ENCODE results near the gene SSBP2. TPM values are rescaled to one million over a fixed set of nuclear protein-coding genes. Genes with fewer than 3 reads are reported as not detected.
A peak's percentile ranks its signal among the peaks of the same experiment; 100 is the strongest.
"Not testable (repeated sequence)": the region's sequence is repeated elsewhere in the genome, so short reads cannot be mapped to it uniquely, and the experiment has no call there.

The SSBP2 gene
- total RNA-seq, 1 experiment from 2014 or later, result 34.2 TPM

DNA sequence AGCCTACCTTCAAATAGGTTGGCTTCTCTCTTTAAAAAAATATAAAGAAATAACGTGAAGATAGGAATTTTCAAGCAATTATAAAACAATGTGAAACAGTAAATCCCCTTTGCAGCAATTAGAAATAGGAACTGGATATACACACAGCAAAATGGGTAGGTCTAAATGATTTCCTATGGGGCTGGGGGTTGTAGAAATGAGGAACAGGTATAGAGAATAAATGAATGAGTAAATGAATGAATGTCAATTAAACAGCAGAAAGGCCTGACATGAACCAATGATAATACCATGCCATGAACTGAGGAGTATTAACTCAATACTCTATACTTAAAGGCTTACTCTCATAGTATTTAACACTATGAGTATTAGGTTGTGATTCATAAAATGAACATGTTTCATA is 21.6 kb downstream of the SSBP2 start:
- no peak for DNase-seq (ENCODE audit: low read depth)

DNA sequence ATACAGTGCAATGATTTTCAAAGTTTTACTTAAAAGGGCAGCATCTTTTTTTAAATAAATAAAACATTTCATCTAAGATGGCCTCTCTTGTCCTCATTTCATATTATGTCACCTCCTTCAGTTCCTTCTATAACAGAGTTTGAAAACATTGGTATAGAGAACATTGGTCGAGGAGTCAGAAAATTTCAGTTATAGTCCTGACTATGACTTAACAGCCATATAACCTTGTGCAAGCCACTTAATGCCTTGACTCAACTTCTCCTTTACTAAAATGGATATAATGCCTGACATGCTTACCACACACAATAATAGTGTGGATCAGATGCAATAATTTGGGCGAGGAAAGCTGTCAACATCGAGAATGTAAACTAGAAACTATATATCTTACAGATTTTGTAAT is 22.6 kb downstream of the SSBP2 start:
- DNase-seq (ENCODE audit: low read depth), result no peak

DNA sequence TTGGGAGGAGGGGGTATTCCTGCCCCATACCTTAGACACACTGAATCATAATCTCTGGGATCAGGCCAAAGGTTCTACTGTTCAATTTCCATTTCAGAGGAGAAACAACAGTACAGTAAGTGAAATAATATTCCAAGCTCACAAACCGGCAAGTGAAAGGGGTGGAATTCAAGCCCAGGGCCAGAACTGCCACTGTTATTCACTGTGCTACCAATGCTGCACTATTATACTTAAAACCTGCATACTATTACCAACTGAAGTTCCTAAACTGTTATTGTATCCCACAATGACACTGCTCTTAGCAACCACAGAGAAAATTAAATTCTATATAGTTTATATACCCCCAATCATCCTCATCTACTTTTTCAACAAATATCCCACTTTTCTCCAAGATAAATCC is 24.6 kb downstream of the SSBP2 start:
- no peak for DNase-seq (ENCODE audit: low read depth)

DNA sequence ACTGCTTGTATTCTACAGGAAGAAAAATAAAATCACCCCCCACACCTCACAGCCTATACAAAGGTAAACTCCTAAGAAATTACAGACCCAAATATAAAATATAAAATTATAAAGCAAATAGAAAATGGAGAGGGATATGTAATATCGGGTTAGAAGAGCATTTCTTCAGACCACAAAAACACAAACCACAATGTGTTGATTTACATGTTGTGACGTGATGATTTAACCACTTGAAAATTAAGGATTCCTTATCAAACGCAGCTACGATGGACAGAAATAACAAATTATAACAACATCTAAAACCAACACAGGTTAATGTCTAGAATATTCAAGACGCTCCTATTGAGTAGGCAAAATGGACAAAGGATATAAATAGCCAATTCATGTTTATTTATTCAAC is 26.3 kb downstream of the SSBP2 start:
- no peak for DNase-seq (ENCODE audit: low read depth)

DNA sequence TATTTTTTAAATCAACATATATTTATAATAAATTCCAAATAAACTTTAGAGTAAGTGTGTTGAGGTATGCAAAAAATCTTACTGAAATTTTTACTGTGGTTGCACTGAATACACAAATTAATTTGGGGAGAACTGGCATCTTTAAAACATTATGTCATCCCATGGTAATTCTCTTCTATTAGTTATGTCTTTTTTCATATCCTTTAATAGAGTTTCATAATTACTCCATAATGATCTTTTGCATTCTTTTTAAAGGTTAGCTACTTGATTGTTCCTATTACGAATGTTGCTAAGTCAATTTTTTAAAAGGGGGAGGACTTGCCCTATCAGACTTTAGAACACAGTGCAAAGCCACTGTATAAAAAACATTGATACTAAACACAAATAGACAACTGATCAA is 26.8 kb downstream of the SSBP2 start:
- DNase-seq (ENCODE audit: low read depth), result no peak

DNA sequence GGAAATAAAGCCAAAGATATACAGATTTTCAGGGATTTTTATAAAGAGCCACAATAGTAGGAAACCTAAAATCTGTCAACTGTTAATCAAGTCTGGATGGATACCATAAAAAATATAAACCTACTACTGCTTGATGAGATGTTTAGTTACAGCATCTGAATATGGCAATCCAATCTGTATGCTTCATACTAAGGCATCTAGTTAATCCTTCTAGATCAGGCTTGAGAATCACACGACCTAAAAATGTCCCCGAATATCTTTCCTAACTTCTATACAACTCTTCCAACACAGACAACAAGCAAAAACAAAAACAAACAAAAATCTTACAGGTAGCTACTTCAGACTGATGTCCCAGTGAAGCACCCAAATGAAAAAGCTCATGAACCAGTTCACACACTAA is 29.8 kb downstream of the SSBP2 start:
- DNase-seq (ENCODE audit: low read depth), result no peak

DNA sequence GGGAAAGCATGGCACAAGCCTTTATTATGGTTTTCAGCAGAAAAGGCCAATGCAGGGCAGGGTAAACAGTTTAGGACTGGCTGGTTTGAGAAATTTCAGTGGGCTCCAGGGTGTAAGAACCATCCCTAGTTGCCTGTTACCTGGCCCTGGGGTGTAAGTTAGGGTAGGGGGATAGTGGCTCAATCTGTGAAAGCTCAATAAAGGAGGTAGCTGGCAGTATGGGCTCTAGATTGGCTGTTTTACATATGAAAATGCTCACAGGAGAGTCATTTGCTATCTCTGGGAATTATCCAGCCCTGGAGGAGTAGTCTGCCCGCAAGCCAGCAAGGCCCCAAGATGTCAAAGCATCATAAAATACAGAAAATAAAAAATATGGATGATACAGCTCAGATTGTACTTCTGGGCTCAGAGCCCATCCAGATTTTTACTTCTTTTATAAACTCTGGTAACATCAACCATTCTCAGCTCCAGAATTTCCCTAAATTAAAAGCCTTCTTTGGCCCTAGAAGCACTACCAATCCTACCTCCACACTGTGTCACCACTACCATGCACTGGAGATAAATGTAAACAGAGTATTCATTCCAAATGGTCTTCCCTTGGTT is 31.1 kb downstream of the SSBP2 start:
- DNase-seq (ENCODE audit: low read depth), result no peak

DNA sequence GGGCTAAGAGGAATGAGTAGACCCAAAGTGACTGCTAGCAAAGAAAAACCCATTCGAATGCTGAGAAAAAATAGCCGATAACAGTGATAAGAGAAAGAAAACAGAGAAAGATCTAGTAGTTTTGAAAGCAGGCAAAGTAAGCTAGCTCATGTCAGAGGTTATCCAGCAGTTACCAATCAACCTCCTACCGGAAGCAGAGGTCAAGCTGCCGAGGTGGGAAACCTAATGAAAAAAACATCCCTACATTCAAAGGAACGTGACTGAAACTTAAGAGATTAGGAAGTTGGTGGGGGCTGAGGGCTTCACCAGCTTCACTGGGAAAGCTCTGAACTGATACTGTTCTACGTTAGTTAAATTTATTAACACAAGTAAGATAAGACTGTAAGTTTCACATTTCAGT is 32.6 kb downstream of the SSBP2 start:
- no peak for DNase-seq (ENCODE audit: low read depth)

DNA sequence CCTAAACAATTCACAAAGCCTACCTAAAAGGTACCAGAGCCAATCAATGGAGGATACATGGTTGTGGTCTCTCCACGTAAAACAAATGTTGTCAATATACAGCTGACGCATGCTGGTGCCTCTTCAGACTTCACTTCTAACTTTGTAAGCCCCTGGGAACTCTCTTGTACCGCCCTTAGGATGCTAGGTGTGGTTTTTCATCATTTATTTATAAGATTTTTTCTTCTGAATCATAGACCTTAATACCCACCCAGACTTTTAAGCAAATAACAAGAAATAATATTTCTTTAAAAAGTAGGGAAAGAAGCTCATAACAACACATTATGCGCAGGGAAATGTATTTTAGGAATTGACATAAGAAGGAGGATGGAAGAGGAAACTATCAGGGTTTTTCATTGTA is 33.0 kb downstream of the SSBP2 start:
- peak; percentile 20 for DNase-seq (ENCODE audit: low read depth)

DNA sequence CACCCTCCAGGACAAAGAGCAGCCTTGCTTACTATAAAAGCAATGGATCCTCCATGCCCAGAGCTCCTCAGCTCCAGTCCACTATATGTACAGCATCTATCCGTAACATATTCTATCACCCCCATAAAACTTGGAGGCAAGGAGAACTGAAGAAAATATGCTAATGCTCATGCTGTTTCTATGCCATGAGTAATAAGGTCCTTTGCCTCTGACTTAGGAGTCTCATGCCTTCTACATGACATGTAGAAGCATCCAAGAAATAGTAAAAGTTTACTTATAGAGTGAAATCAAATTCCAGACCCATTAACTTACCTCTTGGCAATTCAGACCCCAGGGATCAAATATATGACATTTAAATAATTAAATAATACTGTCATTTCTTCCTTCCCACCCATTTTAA is 33.7 kb downstream of the SSBP2 start:
- no peak for DNase-seq (ENCODE audit: low read depth)

DNA sequence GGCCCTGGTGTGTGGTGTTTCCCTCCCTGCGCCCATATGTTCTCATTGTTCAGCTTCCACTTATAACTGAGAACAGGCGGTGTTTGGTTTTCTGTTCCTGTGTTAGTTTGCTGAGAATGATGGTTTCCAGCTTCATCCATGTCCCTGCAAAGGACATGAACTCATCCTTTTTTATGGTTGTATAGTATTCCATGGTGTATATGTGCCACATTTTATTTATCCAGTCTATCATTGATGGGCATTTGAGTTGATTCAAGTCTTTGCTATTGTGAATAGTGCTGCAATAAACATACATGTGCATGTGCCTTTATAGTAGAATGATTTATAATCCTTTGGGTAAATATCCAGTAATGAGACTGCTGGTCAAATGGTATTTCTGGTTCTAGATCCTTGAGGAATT is 36.8 kb downstream of the SSBP2 start:
- not testable (repeated sequence) for DNase-seq (ENCODE audit: low read depth)

DNA sequence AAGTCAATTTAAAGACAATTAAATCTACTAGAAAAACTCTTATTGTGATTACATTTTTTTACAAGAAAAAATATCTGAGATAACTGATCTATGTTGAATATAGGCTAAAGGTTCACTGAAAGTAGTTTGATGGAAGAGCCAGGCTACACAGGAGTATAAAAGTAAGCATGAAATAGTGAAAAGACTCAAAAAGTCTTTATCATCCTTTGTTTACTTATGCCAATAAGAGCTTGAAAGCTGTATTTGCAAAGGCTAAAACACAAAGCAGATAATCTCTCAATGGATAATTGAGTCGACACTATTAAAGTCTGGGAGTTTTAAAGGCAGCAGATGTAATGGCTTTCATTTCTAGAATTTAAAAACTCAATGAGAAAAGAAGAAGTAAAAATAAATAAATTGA is 42.0 kb downstream of the SSBP2 start:
- DNase-seq (ENCODE audit: low read depth), result no peak

DNA sequence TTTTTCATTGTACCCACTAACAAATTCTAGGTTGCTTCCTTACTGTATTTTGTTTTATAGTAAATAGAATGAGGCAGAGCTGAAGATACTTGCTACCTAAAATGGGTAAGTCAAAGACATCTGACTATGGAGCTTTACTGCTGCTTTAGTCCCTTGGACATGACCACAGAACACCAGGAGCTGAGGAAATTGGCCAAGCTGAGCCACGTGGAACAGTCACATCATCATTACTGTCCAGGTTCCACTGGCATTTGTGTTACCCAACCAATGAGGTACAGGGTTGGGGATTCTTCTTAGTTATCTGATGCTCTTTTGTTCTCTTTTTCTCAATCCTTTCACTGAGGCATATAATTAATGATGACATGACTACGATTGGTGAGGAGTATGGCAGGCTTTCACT is 47.1 kb downstream of the SSBP2 start:
- DNase-seq (ENCODE audit: low read depth), result no peak

DNA sequence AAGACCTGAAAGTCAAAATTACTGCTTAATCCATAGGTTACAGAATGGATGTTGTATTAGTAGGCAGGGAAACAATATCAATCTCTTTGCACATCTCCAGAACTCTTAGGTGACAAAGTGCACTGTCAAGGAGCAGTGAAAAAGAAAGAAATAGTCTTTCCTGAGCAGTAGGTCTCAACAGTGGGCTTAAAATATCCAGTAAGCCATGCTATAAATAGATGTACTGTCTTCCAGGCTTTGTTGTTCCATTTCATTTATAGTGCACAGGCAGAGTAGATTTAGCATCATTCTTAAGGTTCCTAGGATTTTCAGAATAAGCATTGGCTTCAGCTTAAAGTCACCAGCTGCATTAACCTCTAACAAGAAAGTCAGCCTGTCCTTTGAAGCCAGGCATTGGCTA is 50.7 kb downstream of the SSBP2 start:
- no peak for DNase-seq (ENCODE audit: low read depth)

DNA sequence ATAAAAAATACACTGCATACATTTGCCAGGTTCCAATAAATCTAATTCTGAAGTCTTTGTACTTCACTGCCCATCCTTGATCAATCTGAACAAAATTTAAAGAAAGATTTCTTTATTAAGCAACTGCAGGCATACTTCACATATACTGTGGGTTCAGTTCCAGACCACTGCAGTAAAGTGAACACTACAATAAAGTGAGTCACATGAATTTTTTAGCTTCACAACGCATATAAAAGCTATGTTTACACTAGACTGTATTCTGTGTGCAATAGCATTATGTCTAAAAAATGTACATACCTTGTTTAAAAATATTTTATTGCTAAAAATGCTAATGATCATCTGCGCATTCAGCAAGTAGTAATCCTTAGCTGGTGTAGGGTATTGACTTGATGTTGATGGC is 52.1 kb downstream of the SSBP2 start:
- DNase-seq (ENCODE audit: low read depth), result no peak

DNA sequence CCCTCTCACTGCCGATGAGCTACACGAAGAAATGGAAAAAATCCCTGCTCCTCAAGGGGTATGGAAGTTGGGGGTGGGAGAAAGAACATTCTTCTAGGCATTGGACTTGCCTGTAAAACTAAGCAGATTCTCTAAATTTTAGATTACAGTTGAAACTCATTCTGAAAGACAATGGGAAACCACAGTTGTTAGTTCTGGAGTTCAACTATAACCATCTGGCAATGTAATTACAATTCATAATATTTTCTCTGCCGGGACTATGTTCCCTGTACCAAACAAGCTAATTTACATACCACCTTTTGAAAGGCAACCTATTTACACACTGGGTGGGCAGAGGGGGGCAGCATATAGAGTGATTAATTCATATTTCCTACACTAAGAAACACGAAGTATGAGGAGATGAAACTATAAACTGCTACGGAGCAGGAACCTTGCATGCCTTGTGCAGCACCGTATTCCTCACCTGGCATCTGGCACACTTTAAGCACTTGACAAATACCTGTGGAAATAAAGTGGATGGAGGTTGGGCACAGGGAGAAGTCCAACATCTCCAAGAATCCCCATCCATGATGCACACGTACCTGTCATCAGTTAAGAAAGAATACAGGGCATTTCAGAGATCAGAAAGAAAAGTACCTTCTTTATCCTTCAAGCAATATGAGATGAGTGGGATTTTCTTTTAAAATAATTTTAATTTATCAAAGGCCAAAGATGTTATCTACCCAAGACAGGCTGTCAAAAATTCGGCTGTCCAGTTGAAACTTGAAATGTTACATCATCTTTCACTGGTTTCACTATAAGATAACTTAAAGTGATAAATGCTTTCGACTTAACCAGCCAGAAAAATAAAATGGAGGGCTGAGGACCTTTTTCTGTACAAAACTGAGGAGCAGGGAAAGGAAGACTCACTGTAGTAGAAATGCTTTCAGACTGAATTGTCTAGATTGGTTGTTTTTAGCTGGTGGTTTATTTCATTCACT is 54.2 kb downstream of the SSBP2 start:
- DNase-seq (ENCODE audit: low read depth), result no peak

DNA sequence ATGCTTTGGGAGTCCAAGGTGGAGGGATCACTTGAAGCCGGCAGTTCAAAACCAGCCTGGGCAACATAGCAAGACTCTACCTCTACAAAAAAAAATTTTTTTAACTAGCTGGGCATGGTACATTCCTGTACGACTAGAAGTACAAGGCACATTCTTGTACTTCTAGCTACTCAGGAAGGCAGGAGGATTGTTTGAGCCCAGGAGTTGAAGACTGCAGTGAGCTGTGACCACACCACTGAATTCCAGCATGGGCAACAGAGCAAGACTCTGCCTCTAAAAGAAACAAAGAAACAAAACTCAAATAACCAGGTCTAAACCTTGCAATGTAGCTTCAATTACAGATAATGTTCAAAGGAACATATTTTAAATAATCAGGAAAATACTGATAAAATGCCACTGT is 56.2 kb downstream of the SSBP2 start:
- no peak for DNase-seq (ENCODE audit: low read depth)

DNA sequence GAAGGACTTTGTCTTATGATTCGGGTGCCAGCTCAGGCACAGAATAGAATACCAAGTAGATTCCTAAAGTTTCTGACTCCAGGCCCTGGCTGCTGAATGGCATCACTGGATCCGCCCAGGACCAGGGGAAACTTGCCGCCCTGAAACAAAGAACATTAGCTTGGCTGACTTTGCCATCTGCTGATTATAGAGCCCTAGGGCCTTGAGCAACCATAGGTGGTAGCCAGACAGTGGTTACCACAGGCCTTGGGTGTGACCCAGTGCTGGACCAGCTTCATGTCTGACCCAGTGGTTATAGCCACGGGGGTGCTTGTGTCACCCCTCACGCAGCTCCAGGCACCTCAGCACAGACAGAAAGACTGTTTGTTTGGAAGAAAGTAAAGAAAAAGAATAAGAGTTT is 62.7 kb downstream of the SSBP2 start:
- no peak for DNase-seq (ENCODE audit: low read depth)

DNA sequence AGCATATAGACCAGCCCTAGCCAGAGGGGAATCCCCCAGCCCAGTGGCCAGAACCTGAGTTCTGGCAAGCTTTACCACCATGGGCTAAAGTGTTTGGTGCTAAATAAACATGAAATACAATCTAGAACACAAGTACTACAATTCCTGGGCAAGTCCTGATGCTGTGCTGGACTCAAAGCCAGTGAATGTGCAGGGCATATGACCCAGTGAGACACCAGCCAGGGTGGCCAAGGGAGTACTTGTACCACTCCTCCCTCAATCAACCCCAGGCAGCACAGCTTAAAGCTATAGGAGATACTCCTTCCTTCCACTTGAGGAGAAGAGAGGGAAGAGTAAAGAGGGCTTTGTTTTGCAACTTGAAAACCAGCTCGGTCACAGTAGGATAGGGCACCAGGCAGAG is 63.6 kb downstream of the SSBP2 start:
- no peak for DNase-seq (ENCODE audit: low read depth)

DNA sequence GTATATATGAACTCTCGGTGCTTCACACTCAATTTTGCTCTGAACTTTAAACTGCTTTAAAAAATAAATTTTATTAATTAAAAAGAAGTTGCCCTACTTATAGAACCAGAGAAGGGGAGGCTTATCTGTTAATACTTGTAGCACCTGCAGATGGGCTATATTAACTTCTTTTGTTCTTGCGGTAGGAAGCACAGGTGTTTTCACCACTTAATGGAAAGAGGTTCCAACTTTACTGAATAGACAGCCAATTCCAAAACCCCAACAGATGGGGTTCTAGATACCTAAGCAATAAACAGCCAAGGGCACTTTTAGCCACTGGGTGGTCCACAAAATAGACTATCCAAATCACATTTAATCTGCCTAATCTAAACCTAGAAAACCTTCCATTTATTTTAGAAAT is 65.4 kb downstream of the SSBP2 start:
- no peak for DNase-seq (ENCODE audit: low read depth)

DNA sequence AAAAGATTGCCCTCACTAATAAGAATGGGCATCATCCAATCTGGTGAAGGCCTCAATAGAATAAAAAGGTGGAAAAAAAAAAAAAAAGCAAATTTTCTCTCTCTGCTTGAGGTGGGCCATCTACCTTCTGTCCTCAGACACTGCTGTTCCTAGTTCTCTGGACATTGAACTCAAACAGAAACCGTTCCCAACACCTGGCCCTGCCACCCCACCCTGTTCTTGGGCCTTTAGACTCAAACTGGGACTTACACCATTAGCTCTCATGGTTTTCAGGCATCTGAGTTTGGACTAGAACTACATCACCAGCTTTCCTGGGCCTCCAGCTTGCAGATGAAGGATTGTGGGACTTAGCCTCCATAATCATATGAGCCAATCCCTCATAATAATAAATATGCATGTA is 71.0 kb downstream of the SSBP2 start:
- no peak for DNase-seq (ENCODE audit: low read depth)

DNA sequence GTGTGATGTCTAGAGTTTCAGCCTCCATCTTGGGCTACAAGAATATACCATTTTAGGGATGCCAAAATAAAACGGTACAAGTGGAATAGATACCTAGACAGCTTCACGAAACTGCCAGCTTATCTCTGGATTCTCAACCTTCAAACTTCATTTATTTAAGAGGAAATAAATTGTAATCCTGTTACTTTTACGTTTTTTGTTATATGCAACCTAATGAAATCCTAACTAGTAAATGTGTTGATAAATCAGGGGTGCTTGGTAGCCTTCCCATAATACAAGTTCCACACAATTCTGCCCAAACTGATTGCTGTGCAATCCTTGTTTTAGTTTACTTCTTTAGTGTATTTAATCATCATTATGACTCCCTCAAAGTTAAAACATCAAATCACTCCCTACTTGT is 75.5 kb downstream of the SSBP2 start:
- no peak for DNase-seq (ENCODE audit: low read depth)

DNA sequence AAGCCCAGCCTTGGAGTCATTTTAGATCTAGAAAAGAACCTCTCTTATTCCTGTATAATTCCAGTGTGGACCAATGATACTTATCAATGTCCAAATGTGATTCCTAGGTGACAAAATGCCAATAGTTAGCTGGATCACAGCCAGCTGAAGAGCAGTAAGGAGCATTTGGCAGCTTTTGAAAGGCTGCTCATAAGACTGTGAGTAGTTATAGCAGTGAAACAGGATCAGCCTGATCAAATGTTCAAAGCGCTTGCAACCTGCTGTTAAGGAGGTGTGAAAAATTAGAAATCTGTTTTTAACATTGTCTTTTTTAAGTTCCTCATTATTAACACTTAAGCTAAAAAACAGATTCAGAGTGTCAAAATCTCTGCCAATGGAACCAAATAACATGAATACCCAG is 85.1 kb downstream of the SSBP2 start:
- DNase-seq (ENCODE audit: low read depth), result no peak

DNA sequence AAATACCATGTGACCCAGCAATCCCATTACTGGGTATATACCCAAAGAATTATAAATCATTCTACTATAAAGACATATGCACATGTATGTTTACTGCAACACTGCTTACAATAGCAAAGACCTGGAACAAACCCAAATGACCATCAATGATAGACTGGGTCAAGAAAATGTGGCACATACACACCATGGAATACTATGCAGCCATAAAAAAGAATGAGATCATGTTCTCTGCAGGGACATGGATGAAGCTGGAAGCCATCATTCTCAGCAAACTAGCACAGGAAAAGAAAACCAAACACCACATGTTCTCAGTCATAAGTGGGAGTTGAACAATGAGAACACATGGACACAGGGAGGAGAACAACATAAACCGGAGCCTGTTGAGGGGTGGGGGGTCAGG is 90.3 kb downstream of the SSBP2 start:
- not testable (repeated sequence) for DNase-seq (ENCODE audit: low read depth)

All from M059J (cell line).